DMS53 (cell line): ENCODE results near the gene IMMT.
"Not testable (repeated sequence)": the region's sequence is repeated elsewhere in the genome, so short reads cannot be mapped to it uniquely, and the experiment has no call there.

ENCODE experiments used
- DNase-seq: peaks from one replicate; lab custom pipeline; 2025; lab: John Stamatoyannopoulos, UW

IMMT gene

DNA sequence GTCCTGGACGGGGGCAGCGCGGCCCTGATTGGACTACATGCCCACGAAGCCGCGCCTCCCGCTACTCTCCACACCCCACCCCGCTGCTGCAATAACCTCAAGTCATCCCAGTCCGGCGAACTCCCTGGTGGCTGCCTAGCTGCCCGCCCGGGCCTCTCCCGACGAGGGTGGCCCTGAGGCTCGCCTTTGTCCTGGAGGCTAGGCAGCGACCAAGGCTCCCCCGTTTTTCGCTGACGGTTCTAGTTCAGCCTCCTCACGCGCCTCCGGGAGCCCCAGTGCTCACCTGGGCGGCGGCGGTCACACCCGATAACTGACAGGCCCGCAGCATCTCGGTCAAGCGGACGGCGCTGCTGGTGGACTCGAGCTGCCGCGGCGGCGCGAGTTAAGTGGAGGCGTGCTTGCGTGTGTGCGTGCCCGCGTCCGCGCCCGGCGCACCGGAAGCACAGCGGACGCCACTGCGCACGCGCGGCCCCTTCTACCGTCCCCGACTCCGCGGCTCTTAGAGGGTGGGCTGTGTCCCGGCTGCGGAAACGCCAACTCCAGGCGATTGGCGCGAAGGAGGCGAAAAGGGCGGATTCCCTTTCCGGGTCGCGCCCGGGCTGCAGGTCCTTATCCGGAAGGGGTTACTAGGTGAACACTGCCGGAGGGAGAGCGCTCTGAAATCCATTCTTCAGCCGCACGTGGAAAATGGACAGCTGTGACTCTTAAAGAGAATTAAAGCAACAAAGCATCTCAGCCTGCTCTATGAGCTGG, at the start of gene IMMT:
Gene IMMT, minus strand, starts transcription at position 408 of the 753 bp plus-strand sequence. Its CDS starts 80 bp downstream, at position 328.
- peak; percentile 100 for DNase-seq

DNA sequence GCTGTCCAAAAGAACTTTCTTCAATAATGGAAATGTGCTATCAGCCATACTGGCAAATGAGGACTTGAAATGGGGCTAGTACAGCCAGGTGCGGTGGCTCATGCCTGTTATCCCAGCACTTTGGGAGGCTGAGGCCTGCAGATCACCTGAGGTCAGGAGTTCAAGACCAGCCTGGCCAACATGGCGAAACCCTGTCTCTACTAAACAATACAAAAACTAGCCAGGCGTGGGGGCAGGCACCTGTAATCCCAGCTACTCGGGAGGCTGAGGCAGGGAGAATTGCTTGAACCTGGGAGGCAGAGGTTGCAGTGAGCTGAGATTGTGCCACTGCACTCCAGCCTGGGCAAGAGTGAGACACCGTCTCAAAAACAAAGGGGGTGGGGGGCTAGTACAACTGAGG, 49.5 kb upstream of the IMMT start:
- DNase-seq = not testable (repeated sequence)

- no peak for DNase-seq
Observed at GRCh38 chr2:86243950-86244733, 48.9 kb upstream of the IMMT start.

GRCh38 chr2:86243272-86243671, 48.0 kb upstream of the IMMT start:
- DNase-seq = no peak

DNA sequence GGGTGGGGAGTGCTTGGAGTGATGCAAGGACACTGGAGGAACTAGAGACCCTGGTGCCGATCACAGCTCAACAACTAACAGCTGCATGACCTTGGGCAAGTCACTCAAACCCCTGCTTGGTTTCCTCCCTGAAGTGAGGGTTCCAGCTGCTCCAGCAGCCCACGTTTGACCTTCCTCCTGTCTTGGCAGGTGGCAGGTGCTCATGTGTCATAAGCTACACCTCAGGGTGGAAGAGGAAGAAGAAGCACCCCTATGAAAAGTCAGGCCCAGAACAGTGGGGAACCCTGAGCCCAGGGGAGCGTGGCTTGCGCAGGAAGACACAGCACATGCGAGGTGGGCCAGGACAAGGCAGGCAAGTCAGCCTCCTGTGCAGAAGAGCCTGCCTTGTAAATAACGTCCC, 46.3 kb upstream of the IMMT start:
- no peak for DNase-seq

DNA sequence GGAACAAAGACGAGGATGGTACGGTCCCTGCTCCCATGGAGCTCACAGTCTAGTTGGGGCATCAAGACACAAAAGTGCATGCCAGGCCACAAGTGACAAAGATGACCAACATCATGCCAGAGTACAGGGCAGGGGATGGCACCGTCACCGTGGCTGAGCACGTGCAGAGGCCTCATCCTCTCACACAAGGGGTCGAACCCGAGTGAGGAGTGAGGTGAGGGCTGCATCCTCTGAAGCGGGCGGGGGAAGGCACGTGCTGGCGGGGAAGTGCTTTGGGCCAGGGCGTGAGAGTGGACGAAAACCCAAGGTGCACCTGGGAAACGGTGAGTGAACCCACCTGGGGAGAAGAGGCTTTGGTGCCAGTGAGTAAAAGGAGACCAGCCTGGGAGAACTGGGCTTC, 45.0 kb upstream of the IMMT start:
- DNase-seq = no peak

DNA sequence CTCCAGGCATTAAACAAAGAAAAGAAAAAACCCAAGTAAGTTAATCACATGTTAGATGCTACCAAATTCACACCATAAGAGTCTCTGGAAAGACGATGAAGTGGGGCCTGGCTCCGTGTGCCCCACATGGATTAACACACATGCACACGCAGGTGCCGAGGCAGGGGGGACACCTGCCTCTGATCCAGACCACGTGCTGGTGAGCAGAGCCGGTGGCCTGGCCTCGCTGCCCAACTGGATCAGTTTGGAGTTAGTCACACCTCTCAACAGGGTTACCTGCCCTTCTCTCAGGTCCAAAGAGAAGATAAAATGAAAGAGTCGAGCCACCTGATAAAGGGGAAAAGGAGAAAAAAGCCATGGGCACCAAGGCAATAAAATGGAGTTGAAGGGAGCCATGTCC, 44.5 kb upstream of the IMMT start:
- DNase-seq = no peak

DNA sequence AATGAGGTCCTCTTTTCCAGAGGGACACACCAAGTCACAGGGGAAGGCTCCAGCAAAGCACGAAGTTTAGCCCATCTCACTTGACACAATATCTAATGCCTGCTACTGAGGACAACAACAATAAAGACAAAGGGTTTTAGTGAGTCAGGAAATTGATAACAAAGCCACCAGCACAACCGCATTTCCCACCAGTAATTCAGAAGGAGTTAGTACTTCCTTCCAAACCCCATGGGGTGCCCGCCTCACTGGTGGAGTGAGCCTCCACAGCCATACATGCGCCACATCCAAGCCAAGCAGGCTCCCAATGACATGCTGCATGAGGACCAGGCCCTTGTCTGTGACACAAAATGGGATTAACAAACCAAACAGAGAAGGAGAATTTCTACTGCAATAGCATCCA, 44.1 kb upstream of the IMMT start:
- no peak for DNase-seq

DNA sequence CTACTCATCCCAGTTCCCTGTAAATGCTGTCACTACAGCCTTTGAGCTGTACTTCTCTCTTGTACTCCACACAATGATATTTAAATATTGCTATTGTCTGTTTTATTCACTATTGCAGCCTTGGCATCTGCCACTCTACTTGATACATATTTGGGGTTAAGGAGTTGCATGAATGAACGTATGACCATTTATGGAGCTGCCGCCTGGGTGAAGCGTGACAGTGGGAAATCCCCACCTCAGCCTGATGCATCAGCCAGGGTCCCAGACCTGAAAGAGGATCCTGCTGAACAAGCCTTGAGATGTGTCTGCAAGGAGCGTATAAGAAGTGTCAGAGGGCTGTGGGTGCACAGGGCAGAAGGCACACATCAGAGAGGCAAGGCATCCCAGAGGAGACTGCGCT, 43.1 kb upstream of the IMMT start:
- DNase-seq = no peak

- DNase-seq = no peak
Observed at GRCh38 chr2:86237172-86237571, 41.9 kb upstream of the IMMT start.

- DNase-seq = no peak
Observed at GRCh38 chr2:86235196-86235980, 40.1 kb upstream of the IMMT start.

GRCh38 chr2:86234563-86235131, 39.4 kb upstream of the IMMT start:
- no peak for DNase-seq

- no peak for DNase-seq
Observed at GRCh38 chr2:86233436-86233835, 38.2 kb upstream of the IMMT start.

DNA sequence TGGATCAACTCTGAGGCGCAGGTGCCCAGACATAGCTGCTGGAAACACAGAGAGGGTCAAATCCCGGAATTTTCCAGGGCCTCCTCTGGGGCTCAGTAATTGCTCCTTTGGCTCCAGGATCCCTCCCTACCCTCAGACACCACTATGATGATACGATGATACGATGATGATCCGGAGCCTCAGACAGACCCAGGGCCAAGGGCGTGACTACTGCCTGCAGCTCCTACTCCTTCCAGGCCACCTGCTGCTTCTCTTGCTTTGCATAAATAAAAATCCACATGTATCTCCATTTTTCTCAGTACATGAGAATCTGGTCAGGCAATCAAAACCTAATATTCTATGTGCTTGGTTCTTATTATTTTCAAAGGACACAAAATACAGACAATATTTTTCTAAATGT, 37.6 kb upstream of the IMMT start:
- no peak for DNase-seq

DNA sequence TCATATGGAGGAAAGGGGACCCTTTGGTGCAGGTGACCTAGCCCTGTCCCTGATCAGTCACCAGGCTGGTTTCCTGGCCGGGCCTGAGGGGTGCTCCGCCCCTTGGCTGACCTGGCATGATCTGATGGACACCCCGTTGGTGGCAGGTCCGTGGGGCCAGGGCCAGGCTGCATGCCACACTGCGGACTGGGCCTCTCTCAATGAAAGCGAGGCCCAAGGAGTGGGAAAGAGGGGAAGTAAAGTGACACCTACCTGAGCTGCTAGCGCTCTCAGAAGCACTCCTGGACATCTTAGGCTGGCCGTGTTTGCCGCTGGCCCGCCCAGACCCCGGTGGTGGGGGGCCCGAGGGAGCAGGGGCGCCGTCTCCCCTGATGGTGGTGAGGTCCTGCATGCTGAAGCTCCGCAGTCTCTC, 37.1 kb upstream of the IMMT start:
- DNase-seq = no peak

GRCh38 chr2:86231680-86232372, 36.6 kb upstream of the IMMT start:
- no peak for DNase-seq

- no peak for DNase-seq
Observed at GRCh38 chr2:86230961-86231360, 35.7 kb upstream of the IMMT start.

- no peak for DNase-seq
Observed at GRCh38 chr2:86229221-86229620, 34.0 kb upstream of the IMMT start.

GRCh38 chr2:86228574-86228973, 33.3 kb upstream of the IMMT start:
- DNase-seq = not testable (repeated sequence)

DNA sequence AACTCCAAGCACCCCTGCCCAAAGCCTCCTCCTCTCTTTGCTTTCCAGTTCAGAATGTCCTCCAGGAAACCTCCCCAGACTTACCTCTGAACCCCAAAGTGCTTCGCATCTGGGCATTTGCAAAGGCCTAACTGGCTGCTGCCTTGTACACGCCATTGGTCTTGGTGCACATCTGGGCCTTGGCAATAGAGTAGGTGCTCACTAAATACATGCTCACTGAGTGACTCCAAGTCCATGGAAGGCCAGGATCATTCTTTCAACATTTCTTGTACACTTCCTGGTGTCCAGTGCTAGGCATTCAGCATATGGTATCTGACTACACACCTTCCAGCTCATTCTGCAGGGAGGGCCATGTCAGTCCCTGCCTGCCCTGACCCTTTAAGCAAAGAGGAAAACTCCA, 32.4 kb upstream of the IMMT start:
- DNase-seq = no peak

DNA sequence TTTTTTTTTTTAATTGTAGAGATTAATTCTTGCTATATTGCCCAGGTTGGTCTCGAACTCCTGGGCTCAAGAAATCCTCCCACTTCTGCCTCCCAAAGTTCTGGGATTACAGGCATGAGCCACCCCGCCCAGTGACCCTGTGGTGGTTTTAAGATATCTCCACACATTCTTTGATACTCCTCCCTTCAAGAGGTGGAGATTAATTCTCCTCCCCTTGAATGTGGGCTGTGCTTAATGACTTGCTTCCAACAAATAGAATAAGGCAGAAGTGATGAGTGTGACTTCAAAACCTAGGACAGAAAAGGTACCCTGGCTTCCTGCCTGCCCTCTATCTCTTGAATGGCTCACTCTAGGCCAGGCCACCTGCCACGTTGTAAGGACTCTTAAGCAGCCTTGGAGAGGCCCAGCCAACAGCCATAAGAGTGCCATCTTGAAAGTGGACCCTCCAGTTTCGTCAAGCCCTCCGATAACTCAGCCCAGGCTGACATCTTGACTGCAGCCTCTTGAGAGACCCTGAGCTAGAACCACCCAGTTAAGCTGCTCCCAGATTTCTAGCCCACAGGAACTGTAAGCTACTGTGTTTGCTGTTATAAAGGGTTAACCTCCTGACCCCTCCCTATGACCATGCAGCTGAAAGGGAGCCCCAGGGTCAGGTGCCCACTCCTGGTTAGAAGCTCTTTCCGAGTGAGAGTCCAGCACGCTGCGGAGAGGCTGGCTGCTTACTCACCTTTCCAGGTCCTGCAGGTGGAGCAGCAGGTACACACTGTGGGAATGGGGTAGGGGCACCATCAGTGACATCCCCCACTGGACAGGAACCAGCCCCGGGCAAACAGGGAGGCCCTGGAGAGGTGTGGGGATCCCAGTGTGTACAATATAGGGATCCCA, 31.6 kb upstream of the IMMT start:
- no peak for DNase-seq
